ENCODE measurements around the gene FOXD2.
A peak's percentile ranks its signal among the peaks of the same experiment; 100 is the strongest.

DNA sequence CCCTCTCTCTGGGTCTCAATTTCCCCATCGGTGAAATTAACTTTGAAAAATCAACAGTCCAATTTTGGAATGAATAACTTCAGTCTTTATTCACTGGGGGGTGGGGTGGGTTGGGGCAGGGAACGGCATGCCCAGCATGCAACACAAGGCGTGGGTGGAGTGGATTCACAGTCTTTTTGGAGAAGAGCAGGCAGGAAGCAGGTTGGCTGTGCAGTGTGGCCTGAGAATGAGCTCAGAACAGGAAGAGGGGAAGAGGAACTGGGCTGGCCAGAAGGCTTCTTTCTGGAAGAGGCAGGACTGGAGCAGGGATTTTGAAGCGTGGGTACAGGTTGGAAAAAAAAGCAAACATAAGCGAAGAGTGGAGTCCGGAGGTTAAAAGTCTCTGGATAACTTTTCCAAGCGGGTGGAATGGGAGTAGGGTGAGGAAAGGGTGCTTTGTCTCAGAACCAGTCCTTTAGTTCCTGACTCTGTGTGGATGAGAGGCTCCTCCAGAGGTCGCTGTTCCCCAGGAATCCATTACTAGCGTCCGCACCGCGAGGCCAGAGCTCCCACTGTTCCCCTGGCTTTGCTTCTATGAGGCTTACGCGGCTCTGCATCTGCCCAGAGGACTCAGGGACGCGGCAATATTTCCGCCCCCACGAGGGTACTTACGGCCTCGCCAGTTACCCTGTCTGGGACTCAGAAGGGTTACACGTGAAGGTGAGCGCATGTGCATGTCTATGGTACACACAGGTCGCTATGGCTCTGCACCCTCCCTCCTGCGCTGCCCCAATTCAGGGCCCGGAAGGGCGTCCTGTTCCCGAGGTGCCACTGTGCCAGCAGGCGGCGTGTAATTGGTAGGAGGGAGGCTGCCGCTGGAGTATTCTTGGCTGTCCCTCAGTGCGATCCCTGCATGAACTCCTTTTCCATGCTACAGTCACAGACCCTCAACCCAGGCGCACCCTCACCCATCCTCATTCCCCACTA, 5.5 kb upstream of the FOXD2 start:
- TF ChIP-seq, protein P1, sequence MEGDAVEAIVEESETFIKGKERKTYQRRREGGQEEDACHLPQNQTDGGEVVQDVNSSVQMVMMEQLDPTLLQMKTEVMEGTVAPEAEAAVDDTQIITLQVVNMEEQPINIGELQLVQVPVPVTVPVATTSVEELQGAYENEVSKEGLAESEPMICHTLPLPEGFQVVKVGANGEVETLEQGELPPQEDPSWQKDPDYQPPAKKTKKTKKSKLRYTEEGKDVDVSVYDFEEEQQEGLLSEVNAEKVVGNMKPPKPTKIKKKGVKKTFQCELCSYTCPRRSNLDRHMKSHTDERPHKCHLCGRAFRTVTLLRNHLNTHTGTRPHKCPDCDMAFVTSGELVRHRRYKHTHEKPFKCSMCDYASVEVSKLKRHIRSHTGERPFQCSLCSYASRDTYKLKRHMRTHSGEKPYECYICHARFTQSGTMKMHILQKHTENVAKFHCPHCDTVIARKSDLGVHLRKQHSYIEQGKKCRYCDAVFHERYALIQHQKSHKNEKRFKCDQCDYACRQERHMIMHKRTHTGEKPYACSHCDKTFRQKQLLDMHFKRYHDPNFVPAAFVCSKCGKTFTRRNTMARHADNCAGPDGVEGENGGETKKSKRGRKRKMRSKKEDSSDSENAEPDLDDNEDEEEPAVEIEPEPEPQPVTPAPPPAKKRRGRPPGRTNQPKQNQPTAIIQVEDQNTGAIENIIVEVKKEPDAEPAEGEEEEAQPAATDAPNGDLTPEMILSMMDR (conservative IDR thresholded peaks at IDR 0.05; ENCODE audit: low read length), result peak; percentile 26
- TF ChIP-seq EZH2phosphoT487 (IDR thresholded peaks at IDR 0.05; ENCODE audit: borderline replicate concordance), result no peak
